Spleen (tissue), 11 donors: Measurements from ENCODE around the gene CCNY. TPM values are rescaled to one million over a fixed set of nuclear protein-coding genes. Genes with fewer than 3 reads are reported as not detected.

ENCODE experiments used
- DNase-seq: peaks from one replicate; pipeline ENCODE4 v3.0.0-alpha.2; 2020
- H3K27ac ChIP-seq, 8 donors: fragments of 200-600 bp; sonication (generic) in 7 of 8; 1 replicate in 4 of 8; 2 replicates in 4 of 8; pipeline versions ENCODE4 v1.5.0 to v1.8.0; 2016 to 2021; ENCODE audit warnings: inconsistent platforms in 4 of 8, mild to moderate bottlenecking in 4 of 8, moderate library complexity in 1 of 8
- H3K27me3 ChIP-seq, 7 donors: fragments of 200-600 bp; sonication (generic) in 6 of 7; replicated peaks in 1 of 7; 1 replicate in 4 of 7; 2 replicates in 3 of 7; pipeline versions ENCODE4 v1.5.0 to v1.8.0; 2016 to 2021; ENCODE audit warnings: inconsistent platforms in 3 of 7, mild to moderate bottlenecking in 1 of 7
- H3K36me3 ChIP-seq, 6 donors: fragments of 200-600 bp; sonication (generic) in 5 of 6; 1 replicate in 4 of 6; 2 replicates in 2 of 6; pipeline versions ENCODE4 v1.5.0 to v1.8.0; 2016 to 2021; ENCODE audit warnings: inconsistent platforms in 2 of 6
- H3K4me1 ChIP-seq, 6 donors: fragments of 200-600 bp; sonication (generic) in 5 of 6; 1 replicate in 3 of 6; 2 replicates in 3 of 6; pipeline versions ENCODE4 v1.5.0 to v1.8.0; 2016 to 2021; ENCODE audit warnings: inconsistent platforms in 3 of 6
- H3K4me3 ChIP-seq, 8 donors: fragments of 200-600 bp; sonication (generic) in 7 of 8; 1 replicate in 4 of 8; 2 replicates in 4 of 8; pipeline versions ENCODE4 v1.5.0 to v1.8.0; 2016 to 2021; ENCODE audit warnings: inconsistent platforms in 4 of 8, mild to moderate bottlenecking in 4 of 8, moderate library complexity in 2 of 8
- H3K9me3 ChIP-seq, 8 donors: fragments of 200-600 bp; sonication (generic) in 7 of 8; 1 replicate in 4 of 8; 2 replicates in 4 of 8; pipeline versions ENCODE4 v1.5.0 to v1.8.0; 2016 to 2021; ENCODE audit warnings: inconsistent platforms in 4 of 8
- CTCF ChIP-seq, 11 experiments: fragments of 200-600 bp in 7 of 11; fragments of 450-650 bp in 4 of 11; sonication (generic) in 4 of 11; IDR thresholded peaks in 8 of 11; conservative IDR thresholded peaks in 3 of 11; 1 replicate in 7 of 11; 2 replicates in 4 of 11; pipeline versions ENCODE4 v1.4.0 to v1.8.0; 2016 to 2021; ENCODE audit warnings: antibody characterized with exemption in 11 of 11, inconsistent platforms in 4 of 11, mild to moderate bottlenecking in 1 of 11
- POLR2A ChIP-seq, 3 donors: fragments of 450-650 bp; IDR thresholded peaks; one replicate each; pipeline ENCODE4 v1.5.1; 2017; ENCODE audit warnings: antibody characterized with exemption in 3 of 3, mild to moderate bottlenecking in 1 of 3
- POLR2AphosphoS5 ChIP-seq, 3 donors: sonication (generic); formaldehyde crosslinking; IDR thresholded peaks; one replicate each; pipeline ENCODE4 v1.5.1; 2017; ENCODE audit warnings: antibody characterized with exemption in 3 of 3
- WGBS, 5 donors: extraction: QIAGEN DNeasy Blood & Tissue Kit in 3 of 5; methylation state at CpG; one replicate each; pipeline versions ENCODE4 v1.1.5 to v1.1.7; 2013 to 2018; 5-methylcytosine and 5-hydroxymethylcytosine counted together
- intact Hi-C: fragments of 100-400 bp; cut with DNase I; formaldehyde crosslinking; loops from one replicate; pipeline ENCODE4 v1.15.0; 2023; ENCODE audit warnings: low total_unique reads
- polyA plus RNA-seq, 3 donors: library from polyadenylated mRNA; stranded (reverse); fragments of 200-250 nt; gene quantifications; one replicate each; pipeline ENCODE4 v1.2.1, GENCODE V29; 2013
- total RNA-seq, 7 donors: library from RNA; depleted of rRNA in 3 of 7; stranded (reverse); fragments of >200 nt in 3 of 7; fragmentation: NEBNext Ultra II Directional in 4 of 7; extraction: Animal tissue kit (Norgen Biotek cat#: 25700) in 4 of 7; gene quantifications; one replicate each; pipeline versions ENCODE4 v1.1.0 to v1.2.1, GENCODE V29; 2016 to 2021
- donor health status: healthy with polysubstance abuse.
- donor health status: DM: no; HTN: no; CAD: no; lungs with moderate emphysema.
- donor health status: DM: no; HTN: no; CAD: no.
- donor health status: Bipolar disorder and iron deficiency.
- donor health status: healthy.
- donor health status: DM: no; HTN: no; CAD: no.
- donor health status: DM: yes; HTN: yes; CAD: no.

CCNY gene
- total and polyA plus RNA-seq, 10 donors: 21.1 to 83.1 (median 52.1) TPM

- Histone ChIP-seq H3K27ac (no peak overlapping the region), H3K9me3 (no peaks in the 10 kb centered on the region), H3K4me1 (peaks cover 0 to 38% (median 16%) of the 10 kb centered on the region in 6 donors), H3K27me3 (no peaks in the 10 kb centered on the region), H3K36me3 (peaks cover 0 to 8% (median 0%) of the 10 kb centered on the region in 6 donors), H3K4me3 (no peak overlapping the region)
- no peak for DNase-seq
- TF ChIP-seq POLR2A (IDR thresholded peaks at IDR 0.05): no peak
- no peak for TF ChIP-seq POLR2AphosphoS5 (IDR thresholded peaks at IDR 0.05)
- intact Hi-C loops: no loop called here
- WGBS, 5 donors: 85 to 95% (median 91%) methylated on average over 9 of the region's 9 CpGs
Observed at GRCh38 chr10:35470248-35470924, 134.1 kb downstream of the CCNY start.

GRCh38 chr10:35470925-35471315 is 134.6 kb downstream of the CCNY start:
- H3K27ac ChIP-seq: no peak overlapping the region

GRCh38 chr10:35471435-35471834 is 135.1 kb downstream of the CCNY start:
- Histone ChIP-seq H3K36me3 (peaks cover 0 to 8% (median 0%) of the 10 kb centered on the region in 6 donors), H3K27me3 (no peaks in the 10 kb centered on the region), H3K27ac (no peak overlapping the region), H3K4me3 (no peak overlapping the region), H3K4me1 (peaks cover 0 to 28% (median 12%) of the 10 kb centered on the region in 6 donors), H3K9me3 (no peaks in the 10 kb centered on the region)
- no peak for DNase-seq
- TF ChIP-seq POLR2AphosphoS5 (IDR thresholded peaks at IDR 0.05) (no peak), CTCF (IDR thresholded peaks at IDR 0.05 in 8 of 11, conservative IDR thresholded peaks at IDR 0.05 in 3 of 11) (no peak), POLR2A (IDR thresholded peaks at IDR 0.05) (no peak)
- intact Hi-C loops: no loop called here
- 91 to 95% (median 93%) methylated on average over 3 of the region's 3 CpGs for WGBS, 5 donors

More at GRCh38 chr10:35470925-35471315, 134.6 kb downstream of the CCNY start:
- TF ChIP-seq POLR2AphosphoS5 (IDR thresholded peaks at IDR 0.05): no peak
- no peak for TF ChIP-seq CTCF (IDR thresholded peaks at IDR 0.05 in 8 of 11, conservative IDR thresholded peaks at IDR 0.05 in 3 of 11)
- TF ChIP-seq POLR2A (IDR thresholded peaks at IDR 0.05): no peak
- peaks cover 0 to 8% (median 0%) of the 10 kb centered on the region in 6 donors for H3K36me3 ChIP-seq
- intact Hi-C loops: no loop called here
- peaks cover 0 to 33% (median 15%) of the 10 kb centered on the region in 6 donors for H3K4me1 ChIP-seq
- H3K4me3 ChIP-seq: no peak overlapping the region
- no peaks in the 10 kb centered on the region for H3K27me3 ChIP-seq
- no peak for DNase-seq
- H3K9me3 ChIP-seq: no peaks in the 10 kb centered on the region
- 83 to 90% (median 86%) methylated on average over 5 of the region's 5 CpGs for WGBS, 5 donors

- DNase-seq: no peak
- Histone ChIP-seq H3K9me3 (no peaks in the 10 kb centered on the region), H3K27ac (no peak overlapping the region), H3K4me1 (peaks cover 0 to 14% (median 0%) of the 10 kb centered on the region in 6 donors), H3K27me3 (no peaks in the 10 kb centered on the region), H3K36me3 (peaks cover 0 to 15% (median 0%) of the 10 kb centered on the region in 6 donors), H3K4me3 (no peak overlapping the region)
- intact Hi-C loops: no loop called here
- WGBS, 5 donors: 94 to 95% (median 95%) methylated on average over 9 of the region's 9 CpGs
- TF ChIP-seq CTCF (IDR thresholded peaks at IDR 0.05 in 8 of 11, conservative IDR thresholded peaks at IDR 0.05 in 3 of 11) (no peak), POLR2A (IDR thresholded peaks at IDR 0.05) (no peak), POLR2AphosphoS5 (IDR thresholded peaks at IDR 0.05) (no peak)
Observed at GRCh38 chr10:35480142-35480541, 143.8 kb downstream of the CCNY start.
